ENCODE measurements around the gene DSP.

The DSP gene

GRCh38 chr6:7546896-7547295 lies 5.4 kb downstream of the DSP start:
- peaks cover 0 to 12% (median 8%) of the 10 kb centered on the region in 4 experiments for H3K4me1 ChIP-seq (ENCODE audit: control extremely low read depth in 1 of 4, control insufficient read depth in 4 of 4, insufficient read depth in 4 of 4, low read length in 3 of 4)
- WGBS (ENCODE audit: insufficient coverage): 86% methylated on average over 4 of the region's 4 CpGs
- ChIA-PET CTCF (interaction anchor here (0.6 to 1.1 kb wide), 3 partner anchors 8 to 34 kb away, joined by 3 read pairs; no protein-coding TSS in a partner anchor), POLR2A (no interaction called here)
- peaks cover 0 to 2% (median 0%) of the 10 kb centered on the region in 5 experiments for H3K9me3 ChIP-seq (ENCODE audit: control extremely low read depth in 1 of 5, control insufficient read depth in 4 of 5, insufficient read depth in 2 of 5, low read depth in 1 of 5, low read length in 4 of 5)
- peaks cover 19 to 85% (median 38%) of the 10 kb centered on the region in 5 experiments for H3K27me3 ChIP-seq (replicated peaks in 2 of 5; ENCODE audit: control insufficient read depth in 4 of 5, insufficient read depth in 5 of 5, low read length in 4 of 5)
- DNase-seq: no peak
- no peaks in the 10 kb centered on the region for H3K36me3 ChIP-seq (ENCODE audit: control insufficient read depth in 4 of 4, insufficient read depth in 4 of 4, low read length in 3 of 4)
- H3K4me3 ChIP-seq (ENCODE audit: control insufficient read depth in 1 of 7, extremely low read depth in 1 of 7, insufficient read depth in 4 of 7, low read depth in 2 of 7, low read length in 6 of 7): no peak overlapping the region
- H3K27ac ChIP-seq (ENCODE audit: insufficient read depth in 1 of 2, low read depth in 1 of 2, low read length in 2 of 2, poor library complexity in 1 of 2, severe bottlenecking in 2 of 2): no peak overlapping the region

GRCh38 chr6:7547315-7547714 lies 5.8 kb downstream of the DSP start:
- WGBS (ENCODE audit: insufficient coverage): 100% methylated on average over 3 of the region's 4 CpGs
- no peaks in the 10 kb centered on the region for H3K36me3 ChIP-seq (ENCODE audit: control insufficient read depth in 4 of 4, insufficient read depth in 4 of 4, low read length in 3 of 4)
- no peak overlapping the region for H3K4me3 ChIP-seq (ENCODE audit: control insufficient read depth in 1 of 7, extremely low read depth in 1 of 7, insufficient read depth in 4 of 7, low read depth in 2 of 7, low read length in 6 of 7)
- ChIA-PET CTCF (interaction anchor here (0.6 kb wide), 1 partner anchor 19 kb away, joined by 3 read pairs; no protein-coding TSS in a partner anchor), POLR2A (no interaction called here)
- H3K4me1 ChIP-seq (ENCODE audit: control extremely low read depth in 1 of 4, control insufficient read depth in 4 of 4, insufficient read depth in 4 of 4, low read length in 3 of 4): peaks cover 0 to 8% (median 4%) of the 10 kb centered on the region in 4 experiments
- H3K27ac ChIP-seq (ENCODE audit: insufficient read depth in 1 of 2, low read depth in 1 of 2, low read length in 2 of 2, poor library complexity in 1 of 2, severe bottlenecking in 2 of 2): no peak overlapping the region
- H3K9me3 ChIP-seq (ENCODE audit: control extremely low read depth in 1 of 5, control insufficient read depth in 4 of 5, insufficient read depth in 2 of 5, low read depth in 1 of 5, low read length in 4 of 5): peaks cover 0 to 2% (median 0%) of the 10 kb centered on the region in 5 experiments
- H3K27me3 ChIP-seq (replicated peaks in 2 of 5; ENCODE audit: control insufficient read depth in 4 of 5, insufficient read depth in 5 of 5, low read length in 4 of 5): peaks cover 16 to 82% (median 38%) of the 10 kb centered on the region in 5 experiments
- DNase-seq: no peak

- no peak for DNase-seq
- POLR2A ChIA-PET: interaction anchor here (0.6 kb wide), 1 partner anchor 17 kb away, joined by 3 read pairs; no protein-coding TSS in a partner anchor
- H3K27me3 ChIP-seq (replicated peaks in 2 of 5; ENCODE audit: control insufficient read depth in 4 of 5, insufficient read depth in 5 of 5, low read length in 4 of 5): peaks cover 14 to 75% (median 21%) of the 10 kb centered on the region in 5 experiments
- H3K4me3 ChIP-seq (ENCODE audit: control insufficient read depth in 1 of 7, extremely low read depth in 1 of 7, insufficient read depth in 4 of 7, low read depth in 2 of 7, low read length in 6 of 7): no peak overlapping the region
- WGBS (ENCODE audit: insufficient coverage): no CpG with 5 or more reads among the region's 2 CpGs
- CTCF ChIA-PET: no interaction called here
- no peaks in the 10 kb centered on the region for H3K36me3 ChIP-seq (ENCODE audit: control insufficient read depth in 4 of 4, insufficient read depth in 4 of 4, low read length in 3 of 4)
- no peaks in the 10 kb centered on the region for H3K4me1 ChIP-seq (ENCODE audit: control extremely low read depth in 1 of 4, control insufficient read depth in 4 of 4, insufficient read depth in 4 of 4, low read length in 3 of 4)
- no peak overlapping the region for H3K27ac ChIP-seq (ENCODE audit: insufficient read depth in 1 of 2, low read depth in 1 of 2, low read length in 2 of 2, poor library complexity in 1 of 2, severe bottlenecking in 2 of 2)
- peaks cover 0 to 2% (median 0%) of the 10 kb centered on the region in 5 experiments for H3K9me3 ChIP-seq (ENCODE audit: control extremely low read depth in 1 of 5, control insufficient read depth in 4 of 5, insufficient read depth in 2 of 5, low read depth in 1 of 5, low read length in 4 of 5)
These were observed 8.9 kb downstream of the DSP start for GRCh38 chr6:7550433-7550801.

- Histone ChIP-seq H3K4me3 (ENCODE audit: control insufficient read depth in 1 of 7, extremely low read depth in 1 of 7, insufficient read depth in 4 of 7, low read depth in 2 of 7, low read length in 6 of 7) (no peak overlapping the region), H3K9me3 (ENCODE audit: control extremely low read depth in 1 of 5, control insufficient read depth in 4 of 5, insufficient read depth in 2 of 5, low read depth in 1 of 5, low read length in 4 of 5) (peaks cover 0 to 2% (median 0%) of the 10 kb centered on the region in 5 experiments), H3K27ac (ENCODE audit: insufficient read depth in 1 of 2, low read depth in 1 of 2, low read length in 2 of 2, poor library complexity in 1 of 2, severe bottlenecking in 2 of 2) (no peak overlapping the region), H3K36me3 (ENCODE audit: control insufficient read depth in 4 of 4, insufficient read depth in 4 of 4, low read length in 3 of 4) (no peaks in the 10 kb centered on the region), H3K4me1 (ENCODE audit: control extremely low read depth in 1 of 4, control insufficient read depth in 4 of 4, insufficient read depth in 4 of 4, low read length in 3 of 4) (no peaks in the 10 kb centered on the region), H3K27me3 (replicated peaks in 2 of 5; ENCODE audit: control insufficient read depth in 4 of 5, insufficient read depth in 5 of 5, low read length in 4 of 5) (peaks cover 4 to 57% (median 11%) of the 10 kb centered on the region in 5 experiments)
- ChIA-PET POLR2A (interaction anchor here (0.6 kb wide), 1 partner anchor 143 kb away, joined by 3 read pairs; no protein-coding TSS in a partner anchor), CTCF (interaction anchor here (0.8 to 1.5 kb wide), 2 partner anchors 8 to 109 kb away, joined by 3 read pairs; no protein-coding TSS in a partner anchor)
- 91% methylated on average over 3 of the region's 6 CpGs for WGBS (ENCODE audit: insufficient coverage)
- DNase-seq: no peak
These were observed 13.2 kb downstream of the DSP start for GRCh38 chr6:7554533-7555275.

- no peaks in the 10 kb centered on the region for H3K36me3 ChIP-seq (ENCODE audit: control insufficient read depth in 4 of 4, insufficient read depth in 4 of 4, low read length in 3 of 4)
- 93% methylated on average over 9 of the region's 11 CpGs for WGBS (ENCODE audit: insufficient coverage)
- ChIA-PET POLR2A (interaction anchor here (0.7 kb wide), 1 partner anchor 10 kb away, joined by 4 read pairs; no protein-coding TSS in a partner anchor), CTCF (no interaction called here)
- H3K4me1 ChIP-seq (ENCODE audit: control extremely low read depth in 1 of 4, control insufficient read depth in 4 of 4, insufficient read depth in 4 of 4, low read length in 3 of 4): no peaks in the 10 kb centered on the region
- H3K4me3 ChIP-seq (ENCODE audit: control insufficient read depth in 1 of 7, extremely low read depth in 1 of 7, insufficient read depth in 4 of 7, low read depth in 2 of 7, low read length in 6 of 7): no peak overlapping the region
- peaks cover 4 to 55% (median 13%) of the 10 kb centered on the region in 5 experiments for H3K27me3 ChIP-seq (replicated peaks in 2 of 5; ENCODE audit: control insufficient read depth in 4 of 5, insufficient read depth in 5 of 5, low read length in 4 of 5)
- no peak for DNase-seq
- peaks cover 0 to 2% (median 0%) of the 10 kb centered on the region in 5 experiments for H3K9me3 ChIP-seq (ENCODE audit: control extremely low read depth in 1 of 5, control insufficient read depth in 4 of 5, insufficient read depth in 2 of 5, low read depth in 1 of 5, low read length in 4 of 5)
- H3K27ac ChIP-seq (ENCODE audit: insufficient read depth in 1 of 2, low read depth in 1 of 2, low read length in 2 of 2, poor library complexity in 1 of 2, severe bottlenecking in 2 of 2): no peak overlapping the region
These were observed 14.2 kb downstream of the DSP start for GRCh38 chr6:7555671-7556070.

GRCh38 chr6:7556394-7557106 lies 15.1 kb downstream of the DSP start:
- no peak for DNase-seq
- Histone ChIP-seq H3K27me3 (replicated peaks in 2 of 5; ENCODE audit: control insufficient read depth in 4 of 5, insufficient read depth in 5 of 5, low read length in 4 of 5) (peaks cover 4 to 54% (median 13%) of the 10 kb centered on the region in 5 experiments), H3K9me3 (ENCODE audit: control extremely low read depth in 1 of 5, control insufficient read depth in 4 of 5, insufficient read depth in 2 of 5, low read depth in 1 of 5, low read length in 4 of 5) (peaks cover 0 to 2% (median 0%) of the 10 kb centered on the region in 5 experiments), H3K27ac (ENCODE audit: insufficient read depth in 1 of 2, low read depth in 1 of 2, low read length in 2 of 2, poor library complexity in 1 of 2, severe bottlenecking in 2 of 2) (no peak overlapping the region), H3K36me3 (ENCODE audit: control insufficient read depth in 4 of 4, insufficient read depth in 4 of 4, low read length in 3 of 4) (no peaks in the 10 kb centered on the region), H3K4me3 (ENCODE audit: control insufficient read depth in 1 of 7, extremely low read depth in 1 of 7, insufficient read depth in 4 of 7, low read depth in 2 of 7, low read length in 6 of 7) (no peak overlapping the region), H3K4me1 (ENCODE audit: control extremely low read depth in 1 of 4, control insufficient read depth in 4 of 4, insufficient read depth in 4 of 4, low read length in 3 of 4) (no peaks in the 10 kb centered on the region)
- CTCF ChIA-PET: interaction anchor here (1.2 kb wide), 1 partner anchor 25 kb away, joined by 3 read pairs; no protein-coding TSS in a partner anchor
- POLR2A ChIA-PET: no interaction called here
- WGBS (ENCODE audit: insufficient coverage): 96% methylated on average over 8 of the region's 12 CpGs
